NCI-H345 treated with DMSO at 0.1 percent for 48 hours (cell line): Measurements from ENCODE around the gene EPHA7.

Source experiments
- DNase-seq: peaks from one replicate; lab custom pipeline; 2025; ENCODE audit not compliant: unreplicated experiment; lab: John Stamatoyannopoulos, UW

EPHA7 gene

DNA sequence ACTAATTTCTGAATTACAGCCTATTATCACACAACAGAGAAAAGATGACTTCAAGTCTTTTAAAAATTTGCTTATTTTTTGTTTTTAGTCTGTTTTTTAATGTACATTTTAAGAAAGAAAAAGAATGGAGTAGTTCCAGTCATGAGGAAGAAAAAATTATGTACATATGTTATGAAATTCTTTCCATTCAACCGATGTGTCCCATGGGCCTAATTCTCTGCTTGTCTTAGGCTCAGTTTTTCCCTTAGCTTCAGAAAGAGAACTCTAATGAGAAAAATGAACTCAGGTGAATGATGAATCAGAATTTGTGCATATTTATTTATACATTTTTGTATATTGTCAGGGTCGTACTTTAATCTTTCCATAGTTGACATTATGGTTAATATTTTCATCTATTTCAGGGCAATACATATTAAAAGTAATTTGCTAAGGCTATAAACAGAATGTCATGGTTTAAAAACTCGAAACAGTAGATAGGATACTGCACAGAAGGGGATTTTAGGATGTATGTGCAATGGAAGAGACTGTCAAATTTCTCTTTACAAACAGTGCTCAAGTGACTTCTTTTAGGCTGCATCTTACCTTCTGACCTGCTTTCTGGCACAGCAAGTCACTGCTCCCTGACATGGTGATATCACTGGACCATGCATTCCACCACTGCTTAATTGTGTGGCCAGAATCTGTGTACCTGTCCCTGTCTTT is 153.1 kb downstream of the EPHA7 start:
- DNase-seq, result no peak

GRCh38 chr6:93260881-93261280 is 158.5 kb downstream of the EPHA7 start:
- DNase-seq, result no peak

DNA sequence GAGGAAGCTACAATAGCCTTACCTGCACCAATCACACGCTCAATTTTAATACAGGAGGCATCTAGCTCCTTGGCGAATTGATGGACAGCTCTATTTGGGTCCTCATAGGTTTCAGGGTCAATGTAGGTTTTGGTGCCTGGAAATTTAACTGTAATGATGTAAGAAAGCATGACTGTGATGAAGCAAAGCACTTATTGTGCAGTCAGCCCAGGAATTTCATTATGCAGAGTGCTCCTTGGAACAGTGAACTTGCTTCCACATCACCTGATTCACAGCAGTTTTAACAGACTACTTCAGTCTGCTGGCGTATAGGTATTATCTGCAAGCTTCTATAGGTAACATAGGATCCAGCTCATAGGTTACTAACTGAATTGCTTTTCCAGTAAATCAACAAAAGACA is 160.0 kb downstream of the EPHA7 start:
- DNase-seq, result no peak

DNA sequence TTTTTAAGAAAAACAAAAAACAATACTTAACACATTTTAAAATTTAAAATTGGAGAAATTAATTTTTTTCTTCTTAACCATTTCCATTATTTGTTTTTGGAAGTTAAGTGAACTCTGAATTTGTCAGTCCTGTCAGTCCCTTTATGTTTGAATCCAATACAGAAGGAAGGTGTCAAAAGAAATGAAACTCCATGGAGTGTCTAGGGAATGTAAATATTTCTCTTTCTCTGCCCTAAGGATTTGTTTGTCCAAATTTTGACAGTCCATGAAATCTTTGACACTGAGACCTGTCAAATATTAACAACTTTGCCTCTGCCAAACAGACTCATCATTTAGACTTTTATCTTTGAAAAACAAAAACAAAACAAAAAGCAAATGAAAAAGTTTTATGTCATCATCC is 166.4 kb downstream of the EPHA7 start:
- DNase-seq, result no peak

DNA sequence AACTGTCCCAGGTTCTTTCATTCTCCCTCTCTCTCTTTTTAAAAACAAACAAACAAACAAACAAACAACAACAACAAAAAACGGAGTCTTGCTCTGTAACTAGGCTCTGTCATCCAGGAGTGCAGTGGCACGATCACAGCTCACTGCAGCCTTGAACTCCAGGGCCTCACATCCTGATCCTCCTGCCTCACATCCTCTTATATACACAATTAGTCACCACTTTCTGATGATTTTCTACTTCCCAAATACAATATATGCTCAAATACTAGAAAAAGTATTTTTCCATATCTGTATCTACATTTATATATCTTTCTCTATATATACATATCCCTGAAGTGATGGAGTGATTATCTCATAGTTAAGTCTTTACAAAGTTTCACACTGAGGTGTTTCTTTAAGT is 170.7 kb downstream of the EPHA7 start:
- no peak for DNase-seq

GRCh38 chr6:93243231-93243778 is 176.1 kb downstream of the EPHA7 start:
- DNase-seq, result no peak

DNA sequence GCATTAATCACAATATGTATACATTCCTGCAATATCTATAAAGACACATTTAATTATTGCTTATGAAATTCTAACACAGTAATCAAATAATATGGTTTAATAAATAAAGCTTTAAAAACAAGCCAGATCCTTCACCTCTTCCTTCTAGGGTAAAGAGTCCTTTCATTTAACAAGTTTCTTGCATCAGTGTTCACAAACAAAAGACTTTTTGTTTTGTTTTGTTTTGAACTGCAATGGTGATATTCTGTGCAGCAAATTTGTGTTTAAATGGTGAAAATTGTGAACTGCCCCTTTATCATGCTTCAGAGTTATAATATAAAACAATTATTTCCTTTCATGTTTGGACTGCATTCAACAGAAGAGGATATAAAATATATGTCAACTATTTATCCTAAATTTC is 177.3 kb downstream of the EPHA7 start:
- no peak for DNase-seq

GRCh38 chr6:93238632-93239031 is 180.7 kb downstream of the EPHA7 start:
- DNase-seq, result no peak

DNA sequence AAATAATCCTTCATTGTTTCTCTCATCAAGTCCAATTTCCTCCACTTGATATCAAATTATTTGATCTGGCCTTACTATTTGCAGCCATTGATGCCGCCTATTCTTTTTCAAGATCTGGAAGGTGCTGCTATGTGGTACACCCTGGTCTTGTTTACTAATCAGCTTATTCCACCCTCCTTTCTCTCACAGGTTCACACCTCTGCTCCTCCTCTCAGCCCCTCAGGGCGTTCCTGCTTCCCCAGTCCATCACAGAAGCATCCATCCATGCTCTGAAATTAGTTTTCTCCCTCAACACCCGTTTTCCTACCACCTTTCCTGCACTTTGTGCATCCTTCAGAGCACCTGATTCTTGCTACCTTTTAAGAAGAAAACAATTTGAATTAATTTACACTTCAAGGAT is 183.6 kb downstream of the EPHA7 start:
- DNase-seq, result no peak

GRCh38 chr6:93226822-93227221 is 192.5 kb downstream of the EPHA7 start:
- DNase-seq, result no peak

- no peak for DNase-seq
Observed at GRCh38 chr6:93222071-93222851, 197.1 kb downstream of the EPHA7 start.

GRCh38 chr6:93219447-93219846 is 199.9 kb downstream of the EPHA7 start:
- DNase-seq, result no peak

DNA sequence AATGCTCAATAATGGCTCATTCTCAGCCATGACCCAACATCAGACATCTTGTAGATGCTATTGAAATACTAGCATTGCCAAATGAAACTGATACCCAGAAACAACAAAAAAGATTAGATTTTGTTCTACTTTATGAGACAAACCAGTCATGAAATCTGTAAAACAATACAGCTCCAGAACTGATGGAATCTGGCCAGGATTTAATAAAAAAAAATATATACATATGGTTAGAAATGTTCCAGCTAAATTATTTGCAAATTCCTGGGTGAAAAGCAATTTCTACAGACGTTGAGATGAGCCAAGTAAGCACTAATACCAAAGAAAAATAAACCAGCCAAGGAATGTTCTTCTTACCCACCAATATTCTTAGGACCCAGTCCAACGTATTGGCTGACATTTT is 201.3 kb downstream of the EPHA7 start:
- DNase-seq, result no peak

- DNase-seq, result no peak
Observed at GRCh38 chr6:93213028-93213427, 206.3 kb downstream of the EPHA7 start.

DNA sequence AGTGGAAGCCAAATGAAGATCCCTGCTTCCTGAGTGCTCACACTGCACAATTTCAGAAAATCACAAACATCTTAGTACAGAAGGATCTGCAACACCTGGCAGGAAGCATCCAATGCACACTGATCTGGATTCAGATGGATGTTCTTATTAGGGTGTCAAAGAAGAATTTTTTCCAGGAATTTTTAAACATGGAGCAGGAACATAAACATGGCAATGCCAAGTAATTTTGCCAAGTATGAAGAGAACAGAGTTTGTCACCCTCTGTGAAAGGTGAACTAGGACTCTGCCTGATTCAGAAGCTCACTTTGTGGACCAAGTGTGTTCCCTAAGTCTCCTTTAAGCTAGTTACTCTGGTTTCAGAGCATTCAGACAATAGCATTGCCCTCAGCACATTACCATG is 208.5 kb downstream of the EPHA7 start:
- no peak for DNase-seq

- no peak for DNase-seq
Observed at GRCh38 chr6:93209358-93209757, 210.0 kb downstream of the EPHA7 start.

DNA sequence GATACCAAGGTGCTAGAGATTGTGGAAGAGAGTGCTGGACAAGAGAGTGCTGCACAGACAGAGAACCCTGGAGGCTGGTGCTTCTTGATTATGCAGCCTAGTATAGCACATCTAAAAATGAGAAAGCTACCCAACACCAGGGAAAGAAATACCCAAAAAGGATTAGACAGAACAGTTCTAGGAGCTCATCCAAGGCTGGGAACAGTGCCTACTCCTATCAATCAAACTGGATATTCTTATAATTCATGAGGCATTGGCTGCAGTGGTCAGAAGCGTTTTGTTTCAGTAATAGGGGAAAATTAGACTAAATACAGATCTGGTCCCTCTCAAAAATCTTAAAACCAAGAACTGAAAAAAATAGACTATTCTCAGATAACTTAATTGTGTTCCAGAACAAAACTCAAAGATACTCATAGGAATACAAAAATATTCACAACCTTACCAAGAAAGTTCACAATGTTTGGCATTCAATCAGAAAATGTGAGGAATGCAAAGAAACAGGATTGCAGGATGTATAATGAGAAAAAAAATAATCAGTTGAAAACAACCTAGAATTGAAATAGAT is 222.9 kb downstream of the EPHA7 start:
- DNase-seq, result no peak

- no peak for DNase-seq
Observed at GRCh38 chr6:93194480-93194879, 224.9 kb downstream of the EPHA7 start.

DNA sequence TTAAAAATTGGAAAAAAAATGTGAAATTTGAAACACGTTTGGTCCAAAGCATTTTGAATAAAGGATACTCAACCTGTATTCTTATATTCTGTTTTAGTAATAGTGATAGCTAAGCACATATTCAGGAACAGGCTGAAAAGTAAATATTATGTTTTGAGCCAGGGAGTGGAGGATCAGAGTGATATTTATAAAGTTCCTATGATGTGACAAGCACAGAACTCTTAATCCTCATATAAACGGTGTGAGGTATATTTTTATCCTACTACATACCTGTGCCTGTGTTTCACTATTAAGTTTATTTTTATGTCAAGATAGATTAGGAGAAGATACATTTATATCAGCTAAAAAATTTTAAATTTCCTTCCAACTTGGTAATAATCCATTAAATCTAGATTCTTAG is 225.5 kb downstream of the EPHA7 start:
- no peak for DNase-seq
